ENCODE results near the gene GPR12.
"Not testable (repeated sequence)": the region's sequence is repeated elsewhere in the genome, so short reads cannot be mapped to it uniquely, and the experiment has no call there.

The GPR12 gene

GRCh38 chr13:26743971-26744370 lies 16.6 kb downstream of the GPR12 start:
- DNase-seq: no peak

GRCh38 chr13:26742691-26743358 lies 17.8 kb downstream of the GPR12 start:
- DNase-seq: no peak

DNA sequence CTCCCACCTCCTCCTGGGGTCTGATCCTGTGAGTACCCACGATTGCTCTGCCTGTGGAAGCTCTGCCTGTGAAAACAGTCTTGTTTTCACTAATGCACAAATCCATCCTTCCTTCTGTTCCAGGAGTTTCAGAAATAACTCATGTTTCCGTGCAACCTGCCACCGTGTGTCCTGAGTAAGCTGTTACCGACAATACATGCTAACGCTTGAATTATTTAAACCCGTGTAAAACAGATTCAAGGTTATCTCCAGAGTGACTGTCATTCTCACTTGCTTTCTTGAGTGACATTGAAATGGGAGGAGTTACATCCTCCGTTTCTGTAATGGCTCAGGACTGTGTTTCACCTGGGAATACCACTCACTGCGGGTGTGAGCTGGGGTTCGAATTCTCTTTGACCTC lies 24.9 kb downstream of the GPR12 start:
- no peak for DNase-seq

DNA sequence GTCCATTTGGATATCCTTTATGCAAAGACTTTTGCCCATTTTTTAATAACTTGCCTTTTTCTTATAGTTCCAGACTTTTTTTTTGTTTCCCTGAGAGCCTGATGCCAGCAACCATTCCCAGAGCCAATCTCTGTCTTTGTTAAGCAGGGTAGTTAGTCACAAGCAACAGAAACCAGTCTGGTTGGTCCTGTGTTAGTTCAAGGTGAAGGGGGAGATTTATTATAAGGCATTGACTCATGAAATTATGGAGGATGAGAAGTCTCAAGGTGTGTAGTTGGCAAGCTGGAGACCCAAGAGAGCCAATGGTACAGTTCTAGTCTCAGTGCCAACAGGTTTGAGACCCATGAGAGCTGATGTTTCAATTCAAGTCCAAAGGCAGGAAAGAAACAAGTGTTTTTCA lies 33.0 kb downstream of the GPR12 start:
- no peak for DNase-seq

- DNase-seq: no peak
These were observed 33.5 kb downstream of the GPR12 start for GRCh38 chr13:26727122-26727521.

GRCh38 chr13:26726684-26727083 lies 33.9 kb downstream of the GPR12 start:
- DNase-seq: no peak

GRCh38 chr13:26723620-26724019 lies 37.0 kb downstream of the GPR12 start:
- DNase-seq: not testable (repeated sequence)

DNA sequence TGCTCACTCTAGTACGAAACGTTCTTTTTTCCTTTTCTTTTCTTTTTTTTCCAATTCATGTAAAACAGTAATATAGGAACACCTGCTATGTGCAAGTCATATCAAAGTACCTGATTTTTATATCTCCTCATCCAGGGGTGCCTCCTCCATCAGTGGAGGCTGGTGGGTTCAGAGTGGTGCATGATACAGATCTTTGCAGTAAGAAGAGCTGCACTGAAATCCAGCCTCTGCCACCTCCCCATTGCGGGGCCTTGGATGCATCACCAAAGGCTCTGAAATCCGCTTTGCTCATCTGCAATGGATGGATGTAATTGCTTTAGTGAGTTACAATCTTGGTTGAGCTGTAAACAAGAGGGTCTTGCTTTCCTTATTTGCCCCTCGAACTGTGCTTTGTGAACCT lies 38.3 kb downstream of the GPR12 start:
- no peak for DNase-seq

DNA sequence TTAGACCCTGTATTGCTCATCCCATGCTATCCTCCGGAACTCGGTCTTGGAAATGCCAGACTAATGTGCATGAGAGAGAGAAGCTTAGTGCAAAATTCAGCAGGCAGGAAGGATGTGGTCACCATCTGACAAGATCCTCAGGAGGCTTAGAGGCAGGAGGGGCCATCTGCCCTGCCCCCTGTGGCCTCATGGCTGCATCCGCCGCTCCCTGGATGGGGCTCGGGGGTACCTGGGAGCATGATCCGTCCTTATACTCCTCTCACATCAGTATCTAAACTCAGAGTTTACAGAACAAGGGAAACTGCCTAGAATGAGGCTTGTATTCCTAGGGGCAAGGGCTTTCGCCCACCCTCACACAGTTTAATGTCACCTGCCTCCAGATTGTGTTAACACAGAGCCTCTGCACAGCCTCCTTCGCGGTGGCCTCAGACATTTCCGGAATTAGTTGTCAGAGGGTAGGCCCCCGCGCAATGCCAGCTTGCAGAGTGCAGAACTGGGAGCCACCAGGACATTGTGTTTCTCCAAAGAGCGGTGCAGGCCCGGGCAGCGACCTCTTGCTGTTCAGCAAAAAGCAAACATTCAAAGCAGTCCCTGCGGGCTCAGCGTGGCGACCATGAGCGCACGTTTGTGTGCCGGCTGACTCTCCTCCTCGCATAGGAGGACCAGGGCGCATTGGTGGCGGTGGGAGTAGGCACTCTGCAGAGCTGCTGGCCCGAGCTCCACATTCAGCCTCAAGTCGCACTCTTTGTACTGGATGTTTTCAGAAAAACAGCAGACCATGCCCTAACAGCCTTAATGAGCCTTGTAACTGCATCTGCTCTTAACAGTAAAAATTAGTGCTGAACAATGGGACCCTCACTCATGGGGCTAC lies 39.1 kb downstream of the GPR12 start:
- DNase-seq: no peak

GRCh38 chr13:26719356-26719945 lies 41.1 kb downstream of the GPR12 start:
- peak; percentile 62 for DNase-seq

DNA sequence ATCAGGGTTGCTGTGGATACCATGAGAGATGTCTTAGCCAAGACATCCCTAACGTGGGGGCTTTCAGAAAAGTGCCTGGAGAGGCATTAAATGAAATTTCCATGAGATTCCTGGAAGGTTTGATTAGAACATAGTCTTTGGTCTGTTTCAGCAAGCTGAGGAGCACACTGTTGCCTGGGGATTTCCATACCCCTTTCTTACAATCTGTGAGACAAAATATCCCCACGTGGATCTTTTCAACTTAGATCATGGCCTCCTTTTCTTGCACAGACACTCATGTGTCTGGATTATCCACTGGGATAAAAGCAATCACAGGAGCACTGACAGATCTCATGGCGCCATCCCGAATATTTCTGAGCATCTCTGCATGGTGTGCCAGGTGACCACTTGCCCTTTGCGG lies 41.7 kb downstream of the GPR12 start:
- DNase-seq: no peak

DNA sequence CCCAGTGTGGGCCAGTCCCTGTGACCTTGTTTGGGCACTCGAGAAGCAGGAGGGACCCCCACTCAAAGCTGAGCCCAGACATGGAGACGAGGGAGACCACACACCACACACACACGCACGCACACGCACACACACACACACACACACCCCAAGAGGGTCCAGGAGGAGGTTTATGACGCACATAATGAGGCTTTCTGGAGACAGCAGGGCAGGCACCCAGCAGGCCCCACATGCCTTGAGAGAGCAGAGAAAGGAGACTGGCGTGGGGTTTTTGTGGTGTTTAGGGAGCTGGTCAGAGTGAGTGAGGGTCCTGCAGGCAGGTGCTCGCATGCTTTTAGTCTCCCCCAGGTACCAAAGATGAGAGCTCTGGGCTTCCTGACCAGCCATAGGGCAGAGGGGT lies 42.4 kb downstream of the GPR12 start:
- no peak for DNase-seq

- no peak for DNase-seq
These were observed 43.6 kb downstream of the GPR12 start for GRCh38 chr13:26716984-26717383.

DNA sequence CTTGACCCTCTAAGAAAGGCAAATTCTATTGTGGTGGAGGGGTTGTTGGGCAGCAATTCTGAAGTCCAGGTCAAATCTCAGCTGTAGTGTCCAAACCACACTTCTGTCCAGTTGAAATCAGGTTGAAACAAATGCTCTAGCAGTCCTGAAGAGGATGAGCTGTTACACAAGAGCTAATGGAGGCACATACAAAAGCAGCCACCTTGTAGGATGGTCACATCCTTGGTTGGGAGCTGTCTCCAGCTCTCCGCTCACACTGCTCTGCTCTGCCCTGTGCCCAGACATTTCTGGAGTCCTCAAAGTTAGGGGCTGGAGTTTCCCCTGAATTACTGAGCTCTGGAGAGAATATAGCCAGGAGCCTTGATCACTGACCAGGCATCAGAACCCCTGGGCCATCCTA lies 47.2 kb downstream of the GPR12 start:
- no peak for DNase-seq

- DNase-seq: no peak
These were observed 49.4 kb downstream of the GPR12 start for GRCh38 chr13:26711211-26711610.

DNA sequence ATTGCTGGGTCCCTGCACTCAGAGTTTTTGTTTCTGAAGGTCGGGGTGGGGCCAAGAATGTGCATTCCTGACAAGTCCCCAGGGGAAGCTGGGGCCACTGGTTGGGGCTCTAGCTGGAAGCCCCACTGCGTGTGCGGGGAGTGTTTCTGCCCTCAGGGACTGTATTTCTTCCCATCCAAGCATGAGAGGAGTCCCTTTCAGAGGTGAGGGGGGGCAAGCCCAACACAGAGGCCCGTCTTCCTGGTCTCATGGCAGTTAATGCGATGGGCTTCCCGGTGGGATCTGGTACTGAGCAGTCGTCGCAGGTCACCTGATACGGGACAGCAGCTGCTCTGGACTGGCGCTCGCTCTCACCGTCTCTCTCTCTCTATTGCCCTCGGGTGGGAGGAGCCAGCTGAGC lies 50.4 kb downstream of the GPR12 start:
- DNase-seq: no peak

DNA sequence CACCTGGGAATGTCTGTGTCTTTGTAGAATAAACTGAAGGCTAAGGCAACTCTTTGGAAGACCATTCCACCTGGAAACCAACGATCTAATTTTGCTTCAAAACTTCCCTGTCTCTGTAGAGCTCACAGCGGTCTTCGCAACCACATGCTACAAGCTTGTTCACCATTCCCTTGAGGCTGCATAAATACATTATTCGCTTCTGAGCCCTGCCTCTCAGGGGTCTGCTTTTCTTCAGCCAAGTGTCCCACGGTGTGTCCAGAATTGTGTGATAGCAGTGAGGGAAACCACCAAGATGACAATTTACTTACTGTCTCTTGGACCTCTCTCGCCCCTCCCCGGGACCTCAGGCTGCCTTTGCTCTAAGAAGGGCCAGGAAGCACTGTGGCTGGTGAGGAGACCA lies 51.1 kb downstream of the GPR12 start:
- no peak for DNase-seq

GRCh38 chr13:26708007-26708297 lies 52.6 kb downstream of the GPR12 start:
- DNase-seq: no peak

DNA sequence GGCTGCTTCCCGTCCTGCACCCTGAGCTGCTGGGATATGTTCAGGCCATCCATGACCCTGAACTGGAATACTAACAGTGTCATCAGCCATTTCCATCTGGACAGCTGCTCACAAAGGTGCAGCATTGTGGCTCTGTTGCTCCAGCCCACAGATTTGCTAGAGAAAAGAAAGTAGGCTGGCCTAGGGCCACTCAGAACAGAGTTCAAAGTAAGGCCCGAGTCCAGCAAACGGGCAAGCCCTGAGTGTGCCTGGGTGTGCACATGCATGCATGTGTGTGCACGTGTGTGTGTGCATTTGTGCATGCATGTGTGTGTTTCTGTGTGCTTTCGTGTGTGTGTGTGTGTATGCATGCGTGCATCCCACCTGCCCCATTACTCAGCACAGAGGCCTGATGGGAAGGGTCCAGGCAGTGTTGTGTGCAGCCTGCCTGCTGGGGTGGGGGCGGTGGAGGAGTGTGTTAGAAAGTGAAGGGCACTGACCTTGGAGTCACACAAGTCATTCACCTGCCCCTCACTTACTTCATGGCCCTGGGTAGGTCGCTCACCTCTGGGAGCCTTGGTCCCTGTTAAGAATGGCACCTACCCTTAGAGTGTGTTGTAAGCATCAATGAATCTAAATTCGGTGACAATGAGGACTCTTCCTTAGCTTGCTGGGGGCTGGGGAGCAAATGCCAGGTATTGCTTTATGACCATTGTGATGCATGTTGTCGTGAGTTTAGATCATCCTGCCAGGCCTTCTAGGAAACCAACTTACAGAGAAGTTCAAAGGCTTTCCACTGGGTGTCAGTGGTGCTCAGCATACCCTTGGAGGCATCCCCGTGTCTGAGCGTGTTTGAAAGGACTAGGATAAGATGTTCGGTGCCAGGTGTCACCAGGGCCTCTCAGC lies 53.2 kb downstream of the GPR12 start:
- DNase-seq: peak; percentile 75

GRCh38 chr13:26706381-26706780 lies 54.2 kb downstream of the GPR12 start:
- DNase-seq: no peak

GRCh38 chr13:26705536-26705935 lies 55.0 kb downstream of the GPR12 start:
- DNase-seq: no peak

Measured in COR-L47 (cell line).